ENCODE measurements around the gene DCDC2B. TPM values are rescaled to one million over a fixed set of nuclear protein-coding genes. Genes with fewer than 3 reads are reported as not detected.
A peak's percentile ranks its signal among the peaks of the same experiment; 100 is the strongest.

DCDC2B gene
- total RNA-seq, 2 experiments from 2014 or later, result 0.06 to 0.29 TPM

GRCh38 chr1:32170991-32171390, 37.9 kb upstream of the DCDC2B start:
- TF ChIP-seq EZH2phosphoT487 (IDR thresholded peaks at IDR 0.05; ENCODE audit: borderline replicate concordance, low read depth, low read length) (no peak), CTCF (conservative IDR thresholded peaks at IDR 0.05; ENCODE audit: low read length) (no peak)
- H3K36me3 ChIP-seq (ENCODE audit: insufficient read depth, low read length), result peaks cover 86% of the 10 kb centered on the region
- H3K4me2 ChIP-seq (ENCODE audit: low read length), result no peak overlapping the region
- peaks cover 9% of the 10 kb centered on the region for H3K4me1 ChIP-seq (ENCODE audit: insufficient read depth, low read length, poor library complexity, severe bottlenecking)
- H3K9me2 ChIP-seq (ENCODE audit: insufficient read depth, low read length), result no peaks in the 10 kb centered on the region
- BruUV-seq (replicated peaks), result no TSS peak
- H3K9me3 ChIP-seq (ENCODE audit: low read length), result no peaks in the 10 kb centered on the region
- H3K27ac ChIP-seq (ENCODE audit: low read depth, low read length, poor library complexity, severe bottlenecking), result no peak overlapping the region
- no peaks in the 10 kb centered on the region for H3K79me2 ChIP-seq (ENCODE audit: insufficient read depth, low read depth, low read length)
- no peak overlapping the region for H2AFZ ChIP-seq (ENCODE audit: low read length)
- ChIA-PET CTCF (ENCODE audit: unreplicated experiment) (no interaction called here), POLR2A (interaction anchor here (0.9 kb wide), 1 partner anchor 17 kb away, joined by 3 read pairs; no protein-coding TSS in a partner anchor)
- no peak overlapping the region for H3K4me3 ChIP-seq (ENCODE audit: low read depth, low read length, poor library complexity, severe bottlenecking)
- no peak for DNase-seq (ENCODE audit: low spot score)
- intact Hi-C loops (cut with micrococcal nuclease; ENCODE audit: unreplicated experiment), result no loop called here
- H4K20me1 ChIP-seq (ENCODE audit: insufficient read depth, low read length), result no peaks in the 10 kb centered on the region

- Histone ChIP-seq H3K4me3 (ENCODE audit: low read depth, low read length, poor library complexity, severe bottlenecking) (no peak overlapping the region), H4K20me1 (ENCODE audit: insufficient read depth, low read length) (no peaks in the 10 kb centered on the region), H3K4me2 (ENCODE audit: low read length) (no peak overlapping the region), H3K9me3 (ENCODE audit: low read length) (no peaks in the 10 kb centered on the region), H3K36me3 (ENCODE audit: insufficient read depth, low read length) (peaks cover 73% of the 10 kb centered on the region), H3K27ac (ENCODE audit: low read depth, low read length, poor library complexity, severe bottlenecking) (no peak overlapping the region), H3K4me1 (ENCODE audit: insufficient read depth, low read length, poor library complexity, severe bottlenecking) (peaks cover 9% of the 10 kb centered on the region), H3K9me2 (ENCODE audit: insufficient read depth, low read length) (no peaks in the 10 kb centered on the region), H2AFZ (ENCODE audit: low read length) (no peak overlapping the region), H3K79me2 (ENCODE audit: insufficient read depth, low read depth, low read length) (no peaks in the 10 kb centered on the region)
- CTCF ChIA-PET (ENCODE audit: unreplicated experiment), result no interaction called here
- POLR2A ChIA-PET, result interaction anchor here (0.6 to 1.0 kb wide), 2 partner anchors 13 to 674 kb away, joined by 3 to 4 read pairs; no protein-coding TSS in a partner anchor
- TF ChIP-seq CTCF (conservative IDR thresholded peaks at IDR 0.05; ENCODE audit: low read length) (no peak), EZH2phosphoT487 (IDR thresholded peaks at IDR 0.05; ENCODE audit: borderline replicate concordance, low read depth, low read length) (no peak)
- BruUV-seq (replicated peaks), result no TSS peak
- DNase-seq (ENCODE audit: low spot score), result peak; percentile 43
- intact Hi-C loops (cut with micrococcal nuclease; ENCODE audit: unreplicated experiment), result no loop called here
Measured at GRCh38 chr1:32172621-32173245, 36.2 kb upstream of the DCDC2B start.
